ENCODE data around the gene LHPP.

GRCh38 chr10:124524991-124525653 is 63.5 kb downstream of the LHPP start:
- TF ChIP-seq POLR2A (IDR thresholded peaks at IDR 0.05; ENCODE audit: low read depth, low read length), result no peak
- TF ChIP-seq TAF1 (IDR thresholded peaks at IDR 0.05; ENCODE audit: borderline replicate concordance, low read depth, low read length), result no peak

All from GM12892 (cell line).